Measurements from ENCODE around the gene GORASP1. TPM values are rescaled to one million over a fixed set of nuclear protein-coding genes. Genes with fewer than 3 reads are reported as not detected.

Gene GORASP1
- total and polyA plus RNA-seq, 2 of the 8 experiments (the other 6 are each of a cell fraction or from before 2014, with no cell fraction given), result 33.4 to 33.5 TPM

GRCh38 chr3:39050029-39050428 is 57.4 kb downstream of the GORASP1 start (continued):
- no peak for TF ChIP-seq POLR2AphosphoS5 (IDR thresholded peaks at IDR 0.05; ENCODE audit: low read depth, low read length)
- TF ChIP-seq CHD1 (IDR thresholded peaks at IDR 0.05; ENCODE audit: low read depth, low read length), result no peak
- TF ChIP-seq, protein P1, sequence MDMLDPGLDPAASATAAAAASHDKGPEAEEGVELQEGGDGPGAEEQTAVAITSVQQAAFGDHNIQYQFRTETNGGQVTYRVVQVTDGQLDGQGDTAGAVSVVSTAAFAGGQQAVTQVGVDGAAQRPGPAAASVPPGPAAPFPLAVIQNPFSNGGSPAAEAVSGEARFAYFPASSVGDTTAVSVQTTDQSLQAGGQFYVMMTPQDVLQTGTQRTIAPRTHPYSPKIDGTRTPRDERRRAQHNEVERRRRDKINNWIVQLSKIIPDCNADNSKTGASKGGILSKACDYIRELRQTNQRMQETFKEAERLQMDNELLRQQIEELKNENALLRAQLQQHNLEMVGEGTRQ (IDR thresholded peaks at IDR 0.05; ENCODE audit: low read length), result no peak
- TF ChIP-seq, protein P2, sequence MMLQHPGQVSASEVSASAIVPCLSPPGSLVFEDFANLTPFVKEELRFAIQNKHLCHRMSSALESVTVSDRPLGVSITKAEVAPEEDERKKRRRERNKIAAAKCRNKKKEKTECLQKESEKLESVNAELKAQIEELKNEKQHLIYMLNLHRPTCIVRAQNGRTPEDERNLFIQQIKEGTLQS (IDR thresholded peaks at IDR 0.05; ENCODE audit: insufficient read depth, low read depth, low read length), result no peak
- TF ChIP-seq HDAC6 (IDR thresholded peaks at IDR 0.05; ENCODE audit: low read depth, low read length), result no peak
- TF ChIP-seq SRF (IDR thresholded peaks at IDR 0.05; ENCODE audit: low read depth, low read length), result no peak
- no peak for TF ChIP-seq SP2 (IDR thresholded peaks at IDR 0.05; ENCODE audit: low read length)
- TF ChIP-seq JUN (IDR thresholded peaks at IDR 0.05; ENCODE audit: low read depth, low read length), result no peak

Small RNA genes lying within 50 kb of the gene (microRNA-seq; reads per million reads assigned to microRNA genes)
- gene MIR6822 (ENCODE audit: borderline microRNAs expressed in 2 of 2, borderline number of aligned reads in 2 of 2, borderline replicate concordance in 1 of 2), result 0 to 0.20 reads per million in 2 experiments

Other genes starting within 250 kb of the GORASP1 start
- 0.10 and 0.11 TPM in 2 replicates for gene SCN11A, start 55.7 kb downstream of the GORASP1 start, total RNA-seq (2021; fragmentation: NEBNext Ultra II Directional; extraction: Animal tissue kit (Norgen Biotek cat#: 25700))
- gene SCN11A, start 55.7 kb downstream of the GORASP1 start, polyA plus RNA-seq (2011; rRNA removed), result 0.16 and 0.21 TPM in 2 replicates
- 47.8 and 54.1 TPM in 2 replicates for gene WDR48, start 55.6 kb downstream of the GORASP1 start, total RNA-seq (2021; fragmentation: NEBNext Ultra II Directional; extraction: Animal tissue kit (Norgen Biotek cat#: 25700))
- 12.3 and 21.2 TPM in 2 replicates for gene WDR48, start 55.6 kb downstream of the GORASP1 start, polyA plus RNA-seq (2011; rRNA removed)
- gene TTC21A, start 53 bp upstream of the GORASP1 start, total RNA-seq (2021; fragmentation: NEBNext Ultra II Directional; extraction: Animal tissue kit (Norgen Biotek cat#: 25700)), result 1.7 and 2.8 TPM in 2 replicates
- 2.3 and 2.7 TPM in 2 replicates for gene TTC21A, start 53 bp upstream of the GORASP1 start, polyA plus RNA-seq (2011; rRNA removed)
- 7.1 and 8.3 TPM in 2 replicates for gene CSRNP1, start 46.0 kb upstream of the GORASP1 start, total RNA-seq (2021; fragmentation: NEBNext Ultra II Directional; extraction: Animal tissue kit (Norgen Biotek cat#: 25700))
- 6.7 and 10.9 TPM in 2 replicates for gene CSRNP1, start 46.0 kb upstream of the GORASP1 start, polyA plus RNA-seq (2011; rRNA removed)
- not detected in 2 replicates for gene XIRP1, start 85.0 kb upstream of the GORASP1 start, total RNA-seq (2021; fragmentation: NEBNext Ultra II Directional; extraction: Animal tissue kit (Norgen Biotek cat#: 25700))
- gene XIRP1, start 85.0 kb upstream of the GORASP1 start, polyA plus RNA-seq (2011; rRNA removed), result not detected in 2 replicates
- gene CX3CR1, start 172.4 kb upstream of the GORASP1 start, total RNA-seq (2021; fragmentation: NEBNext Ultra II Directional; extraction: Animal tissue kit (Norgen Biotek cat#: 25700)), result not detected in 2 replicates
- 0.08 TPM in 2 replicates for gene CX3CR1, start 172.4 kb upstream of the GORASP1 start, polyA plus RNA-seq (2011; rRNA removed)
- not detected in 2 replicates for gene CCR8, start 222.1 kb upstream of the GORASP1 start, total RNA-seq (2021; fragmentation: NEBNext Ultra II Directional; extraction: Animal tissue kit (Norgen Biotek cat#: 25700))
- 0.33 and 0.35 TPM in 2 replicates for gene CCR8, start 222.1 kb upstream of the GORASP1 start, polyA plus RNA-seq (2011; rRNA removed)

All from H1 (cell line).